Body of pancreas (tissue), 4 donors: Measurements from ENCODE around the gene SORT1. TPM values are rescaled to one million over a fixed set of nuclear protein-coding genes. Genes with fewer than 3 reads are reported as not detected.
"Not testable (repeated sequence)": the region's sequence is repeated elsewhere in the genome, so short reads cannot be mapped to it uniquely, and the experiment has no call there.

Source experiments
- ATAC-seq: fragments of 150-250 bp; one replicate; pipeline ENCODE4 v1.9.1; 2016
- DNase-seq, 4 donors: peaks; one replicate each; pipeline ENCODE4 v3.0.0-alpha.2; 2019
- H3K27ac ChIP-seq, 4 donors: fragments of 200-600 bp; sonication (generic); 1 replicate in 3 of 4; 2 replicates in 1 of 4; pipeline versions ENCODE4 v1.5.1 to v1.6.1; 2016 to 2019; ENCODE audit warnings: mild to moderate bottlenecking in 1 of 4, mixed read lengths in 1 of 4, moderate library complexity in 1 of 4
- H3K27me3 ChIP-seq, 2 donors: fragments of 200-600 bp; sonication (generic); one replicate each; pipeline ENCODE4 v1.6.0; 2016; ENCODE audit warnings: mild to moderate bottlenecking in 1 of 2
- H3K36me3 ChIP-seq, 2 donors: fragments of 200-600 bp; sonication (generic); replicated peaks in 1 of 2; 2 replicates each; pipeline ENCODE4 v1.5.1; 2016; ENCODE audit warnings: low read depth in 2 of 2; ENCODE audit not compliant: insufficient read depth in 1 of 2
- H3K4me1 ChIP-seq: fragments of 200-600 bp; sonication (generic); one replicate; pipeline ENCODE4 v1.6.0; 2016
- H3K4me3 ChIP-seq, 2 donors: fragments of 200-600 bp; sonication (generic); 1 replicate in 1 of 2; 2 replicates in 1 of 2; pipeline ENCODE4 v1.5.1; 2016 to 2019
- H3K9me3 ChIP-seq, 3 donors: fragments of 200-600 bp; sonication (generic); 1 replicate in 2 of 3; 2 replicates in 1 of 3; pipeline ENCODE4 v1.5.1; 2016
- CTCF ChIP-seq, 7 experiments: fragments of 450-650 bp in 4 of 7; fragments of 200-600 bp in 3 of 7; sonication (generic) in 3 of 7; IDR thresholded peaks; one replicate each; pipeline ENCODE4 v1.5.1; 2016 to 2019; ENCODE audit warnings: antibody characterized with exemption in 7 of 7
- POLR2A ChIP-seq, 3 donors: fragments of 450-650 bp; IDR thresholded peaks; one replicate each; pipeline ENCODE4 v1.6.1; 2016; ENCODE audit warnings: antibody characterized with exemption in 3 of 3, mild to moderate bottlenecking in 2 of 3
- WGBS, 2 donors: methylation state at CpG; one replicate each; pipeline ENCODE4 v1.1.5; 2017; 5-methylcytosine and 5-hydroxymethylcytosine counted together
- intact Hi-C: fragments of 100-400 bp; cut with DNase I; formaldehyde crosslinking; loops from one replicate; pipeline ENCODE4 v1.15.1; 2023
- total RNA-seq, 2 donors: library from RNA; depleted of rRNA; stranded (reverse); fragments of >200 nt; gene quantifications; one replicate each; pipeline ENCODE4 v1.1.0, GENCODE V29; 2016

SORT1 gene
- total RNA-seq, 2 donors from 2014 or later: 23.6 to 24.7 TPM

DNA sequence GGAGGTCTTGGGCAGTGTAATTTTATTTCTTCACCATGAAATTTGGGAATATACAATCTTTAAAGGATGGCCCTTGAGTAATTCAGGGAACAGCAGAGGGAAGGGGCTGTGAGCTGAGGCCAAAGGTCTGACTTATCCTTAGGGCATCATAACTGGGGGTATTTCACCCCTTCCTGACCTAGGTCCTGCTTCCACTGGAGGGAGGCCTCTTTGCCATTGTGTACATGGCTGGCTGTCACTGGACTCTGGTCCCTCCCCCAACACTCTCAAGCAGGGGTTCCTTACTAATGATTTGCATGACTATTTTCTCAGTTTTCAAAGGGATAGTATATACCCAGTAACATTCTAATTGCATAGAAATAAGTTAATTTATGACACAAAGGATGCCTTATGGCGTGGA is 107.6 kb downstream of the SORT1 start:
- Histone ChIP-seq H3K27me3 (no peaks in the 10 kb centered on the region), H3K27ac (no peak overlapping the region), H3K4me3 (no peak overlapping the region), H3K4me1 (no peaks in the 10 kb centered on the region), H3K36me3 (no peaks in the 10 kb centered on the region), H3K9me3 (no peaks in the 10 kb centered on the region)
- TF ChIP-seq POLR2A (IDR thresholded peaks at IDR 0.05) (no peak), CTCF (IDR thresholded peaks at IDR 0.05) (no peak)
- 89 to 93% methylated on average over 1 of the region's 1 CpG for WGBS, 2 donors
- no peak for DNase-seq
- intact Hi-C loops: no loop called here
- ATAC-seq: no peak

DNA sequence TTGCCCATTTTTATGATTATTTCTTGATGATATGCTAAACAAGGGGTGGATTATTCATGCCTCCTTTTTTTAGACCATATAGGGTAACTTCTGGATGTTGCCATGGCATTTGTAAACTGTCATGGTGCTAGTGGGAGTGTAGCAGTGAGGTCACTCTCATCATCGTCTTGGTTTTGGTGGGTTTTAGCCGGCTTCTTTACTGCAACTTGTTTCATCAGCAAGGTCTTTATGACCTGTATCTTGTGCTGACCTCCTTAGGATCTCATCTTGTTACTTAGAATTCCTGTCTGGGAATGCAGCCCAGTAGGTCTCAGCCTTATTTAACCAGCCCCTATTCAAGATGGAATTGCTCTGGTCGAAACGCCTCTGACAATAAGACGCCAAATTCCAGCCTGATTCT is 111.0 kb downstream of the SORT1 start:
- ATAC-seq, intact Hi-C loops: not testable (repeated sequence)
- 80 to 84% methylated on average over 5 of the region's 5 CpGs for WGBS, 2 donors

GRCh38 chr1:109283748-109284600 is 113.7 kb downstream of the SORT1 start:
- DNase-seq (no peak), ATAC-seq (peak; percentile 6)
- TF ChIP-seq POLR2A (IDR thresholded peaks at IDR 0.05) (no peak), CTCF (IDR thresholded peaks at IDR 0.05) (no peak)
- Histone ChIP-seq H3K9me3 (no peaks in the 10 kb centered on the region), H3K27me3 (no peaks in the 10 kb centered on the region), H3K36me3 (no peaks in the 10 kb centered on the region), H3K4me1 (peaks cover 15% of the 10 kb centered on the region), H3K27ac (peak overlapping the region; percentile 25 to 89 (median 77)), H3K4me3 (peak overlapping the region; percentile 20 to 35)
- 37 to 43% methylated on average over 14 to 17 of the region's 17 CpGs for WGBS, 2 donors
- intact Hi-C loops: no loop called here

More for the DNA sequence above, 111.0 kb downstream of the SORT1 start:
- not testable (repeated sequence) for DNase-seq, H3K4me3 ChIP-seq, H3K36me3 ChIP-seq, H3K27ac ChIP-seq, H3K9me3 ChIP-seq, H3K27me3 ChIP-seq
- peaks cover 15% of the 10 kb centered on the region for H3K4me1 ChIP-seq

DNA sequence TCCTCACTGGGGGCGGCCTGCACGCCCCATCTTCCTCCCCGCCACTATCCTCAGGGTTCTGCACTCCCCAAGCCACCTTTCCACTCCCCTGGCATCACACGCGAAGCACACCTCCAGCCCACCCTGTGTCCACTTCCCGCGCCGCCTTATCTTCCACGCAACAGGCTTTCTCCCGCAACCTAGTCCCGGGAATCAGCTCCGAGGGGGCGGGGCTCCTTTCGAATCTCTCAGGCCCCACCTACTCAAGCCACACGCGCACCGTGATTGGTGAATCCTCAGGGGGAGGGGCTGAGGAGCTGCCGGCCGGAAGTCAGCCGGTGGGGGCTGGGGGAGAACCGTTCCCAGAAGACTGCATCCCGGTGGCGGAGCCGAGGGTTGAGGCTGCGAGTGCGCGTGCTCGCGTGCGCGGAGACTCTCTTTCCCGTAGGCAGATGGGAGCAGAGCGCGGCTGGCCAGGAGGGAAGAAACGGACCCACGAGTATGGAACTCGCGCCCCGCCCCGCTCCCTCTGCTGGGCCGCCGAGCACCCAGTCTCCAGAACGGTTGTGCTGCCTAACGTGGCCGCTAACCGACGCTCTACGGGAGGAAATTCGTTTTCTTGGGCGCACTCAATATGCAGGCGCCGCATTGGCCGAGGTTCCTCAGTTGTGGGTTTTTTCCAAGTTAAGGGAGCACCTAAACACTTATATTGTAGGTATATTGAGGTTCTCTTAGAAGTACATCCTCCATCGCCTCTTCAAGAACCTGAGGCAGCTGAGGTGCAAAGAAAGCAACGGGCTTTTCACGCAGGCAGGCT is 114.6 kb downstream of the SORT1 start, which contains the start of gene PSRC1:
PSRC1 (minus strand) TSS at position 194 of the 796 bp plus-strand sequence.
- Histone ChIP-seq H3K27ac (peak within 1 kb of the TSS; percentile 25 to 89 (median 77)), H3K4me1 (peaks cover 15% of the 10 kb centered on the region), H3K36me3 (no peaks in the 10 kb centered on the region), H3K4me3 (peak within 1 kb of the TSS; percentile 20 to 35), H3K27me3 (no peaks in the 10 kb centered on the region), H3K9me3 (no peaks in the 10 kb centered on the region)
- intact Hi-C loops: no loop called here
- DNase-seq (peak; percentile 96 to 97 (median 97)), ATAC-seq (peak; percentile 99)
- WGBS, 2 donors: 0% methylated on average over 13 to 56 of the region's 56 CpGs
- TF ChIP-seq CTCF (IDR thresholded peaks at IDR 0.05) (peak in 6 of 7 experiments; percentile 17 to 85 (median 59)), POLR2A (IDR thresholded peaks at IDR 0.05) (peak; percentile 70 to 92 (median 89))

GRCh38 chr1:109282497-109282951 is 115.2 kb downstream of the SORT1 start:
- TF ChIP-seq POLR2A (IDR thresholded peaks at IDR 0.05) (no peak), CTCF (IDR thresholded peaks at IDR 0.05) (no peak)
- intact Hi-C loops: no loop called here
- peak overlapping the region in 1 of 2 donors; percentile 35 for H3K4me3 ChIP-seq
- peak overlapping the region in 3 of 4 donors; percentile 25 to 89 (median 83) for H3K27ac ChIP-seq
- no peaks in the 10 kb centered on the region for H3K36me3 ChIP-seq
- 6 to 45% methylated on average over 4 to 10 of the region's 10 CpGs for WGBS, 2 donors
- ATAC-seq (no peak), DNase-seq (no peak)
- H3K9me3 ChIP-seq: no peaks in the 10 kb centered on the region
- H3K4me1 ChIP-seq: peaks cover 20% of the 10 kb centered on the region
- H3K27me3 ChIP-seq: no peaks in the 10 kb centered on the region
